SU-DHL-6 (cell line): ENCODE measurements around the gene CASP8.

Source experiments
- H2AFZ ChIP-seq: fragments of 200-600 bp; sonication (generic); 2 replicates; pipeline ENCODE4 v1.6.1; 2014; ENCODE audit warnings: low read depth, mild to moderate bottlenecking, moderate library complexity, mixed read lengths, antibody characterized with exemption, low read length; ENCODE audit not compliant: severe bottlenecking
- H3F3A ChIP-seq: fragments of 200-600 bp; shearing (Covaris generic); 2 replicates; pipeline ENCODE4 v1.6.0; 2016; ENCODE audit warnings: antibody characterized with exemption, mild to moderate bottlenecking; ENCODE audit not compliant: insufficient read depth
- H3K27ac ChIP-seq: fragments of 200-600 bp; sonication (generic); 2 replicates; pipeline ENCODE4 v1.5.1; 2016; ENCODE audit warnings: low read depth, mild to moderate bottlenecking, low read length, moderate library complexity, mixed read lengths
- H3K27me3 ChIP-seq: fragments of 200-600 bp; sonication (generic), shearing (Covaris generic); 2 replicates; pipeline ENCODE4 v1.6.0; 2014; ENCODE audit warnings: mild to moderate bottlenecking, low read length
- H3K36me3 ChIP-seq: fragments of 200-600 bp; sonication (generic); 2 replicates; pipeline ENCODE4 v1.6.1; 2014; ENCODE audit warnings: mild to moderate bottlenecking, low read length, mixed read lengths
- H3K4me2 ChIP-seq: fragments of 300-600, 200-600 bp; shearing (Covaris generic), sonication (generic); 2 replicates; pipeline ENCODE4 v1.6.0; 2014; ENCODE audit warnings: low read length, low read depth, mild to moderate bottlenecking; ENCODE audit not compliant: poor library complexity, severe bottlenecking
- H3K4me3 ChIP-seq: fragments of 200-600 bp; sonication (generic); 2 replicates; pipeline ENCODE4 v1.5.1; 2014; ENCODE audit warnings: antibody characterized with exemption, low read length, mild to moderate bottlenecking, mixed read lengths; ENCODE audit not compliant: insufficient read depth, poor library complexity, severe bottlenecking
- H3K79me2 ChIP-seq: fragments of 200-600 bp; sonication (generic); 2 replicates; pipeline ENCODE4 v1.6.1; 2014; ENCODE audit warnings: mild to moderate bottlenecking, low read length, moderate library complexity; ENCODE audit not compliant: insufficient read depth
- H3K9ac ChIP-seq: fragments of 200-600 bp; sonication (generic); 2 replicates; pipeline ENCODE4 v1.7.0; 2014; ENCODE audit warnings: mild to moderate bottlenecking, low read length
- H3K9me2 ChIP-seq: fragments of 200-600 bp; sonication (generic); replicated peaks from 2 replicates; pipeline ENCODE4 v1.6.1; 2014; ENCODE audit warnings: low read length; ENCODE audit not compliant: insufficient read depth
- H3K9me3 ChIP-seq: fragments of 200-600 bp; sonication (generic); 2 replicates; pipeline ENCODE4 v1.6.1; 2014; ENCODE audit warnings: low read length, mixed read lengths; ENCODE audit not compliant: insufficient read depth
- H4K20me1 ChIP-seq: fragments of 200-600 bp; sonication (generic); 2 replicates; pipeline ENCODE4 v1.6.1; 2014; ENCODE audit warnings: low read depth, mild to moderate bottlenecking, antibody characterized with exemption, low read length, moderate library complexity, mixed read lengths
- EZH2phosphoT487 ChIP-seq: fragments of 200-600 bp; sonication (generic), shearing (Covaris generic); conservative IDR thresholded peaks from 2 replicates; pipeline ENCODE4 v1.6.1; 2018; ENCODE audit warnings: mild to moderate bottlenecking, antibody characterized with exemption, low read length, moderate library complexity, mixed read lengths
- TF ChIP-seq, protein P1 (sequence below): fragments of 200-600 bp; sonication (generic); IDR thresholded peaks from one replicate; pipeline ENCODE4 v1.5.1; 2017; ENCODE audit warnings: antibody characterized with exemption, mild to moderate bottlenecking, low read length, moderate library complexity; ENCODE audit not compliant: insufficient read depth, poor library complexity, severe bottlenecking

CASP8 gene

DNA sequence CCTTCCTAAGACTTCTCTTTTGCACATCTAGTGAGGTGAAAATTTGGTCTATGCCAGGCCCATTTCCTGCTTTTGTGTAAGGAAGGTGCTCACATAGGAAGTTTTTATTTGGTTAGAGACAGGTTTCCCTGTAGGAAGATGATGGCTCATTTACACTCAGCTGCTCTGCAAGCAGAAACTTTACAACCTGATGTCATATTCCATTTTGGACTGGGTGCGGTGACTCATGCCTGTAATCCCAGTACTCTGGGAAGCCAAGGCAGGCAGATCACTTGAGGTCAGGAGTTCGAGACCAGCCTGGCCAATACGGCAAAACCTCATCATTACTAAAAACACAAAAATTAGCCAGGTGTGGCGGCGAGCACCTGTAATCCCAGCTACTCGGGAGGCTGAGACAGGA lies 41.6 kb upstream of the CASP8 start:
- no peaks in the 10 kb centered on the region for H3K27me3 ChIP-seq
- H3K79me2 ChIP-seq: no peaks in the 10 kb centered on the region
- no peaks in the 10 kb centered on the region for H3K9me3 ChIP-seq
- no peaks in the 10 kb centered on the region for H4K20me1 ChIP-seq
- H2AFZ ChIP-seq: no peak overlapping the region
- H3K36me3 ChIP-seq: no peaks in the 10 kb centered on the region
- TF ChIP-seq, protein P1, sequence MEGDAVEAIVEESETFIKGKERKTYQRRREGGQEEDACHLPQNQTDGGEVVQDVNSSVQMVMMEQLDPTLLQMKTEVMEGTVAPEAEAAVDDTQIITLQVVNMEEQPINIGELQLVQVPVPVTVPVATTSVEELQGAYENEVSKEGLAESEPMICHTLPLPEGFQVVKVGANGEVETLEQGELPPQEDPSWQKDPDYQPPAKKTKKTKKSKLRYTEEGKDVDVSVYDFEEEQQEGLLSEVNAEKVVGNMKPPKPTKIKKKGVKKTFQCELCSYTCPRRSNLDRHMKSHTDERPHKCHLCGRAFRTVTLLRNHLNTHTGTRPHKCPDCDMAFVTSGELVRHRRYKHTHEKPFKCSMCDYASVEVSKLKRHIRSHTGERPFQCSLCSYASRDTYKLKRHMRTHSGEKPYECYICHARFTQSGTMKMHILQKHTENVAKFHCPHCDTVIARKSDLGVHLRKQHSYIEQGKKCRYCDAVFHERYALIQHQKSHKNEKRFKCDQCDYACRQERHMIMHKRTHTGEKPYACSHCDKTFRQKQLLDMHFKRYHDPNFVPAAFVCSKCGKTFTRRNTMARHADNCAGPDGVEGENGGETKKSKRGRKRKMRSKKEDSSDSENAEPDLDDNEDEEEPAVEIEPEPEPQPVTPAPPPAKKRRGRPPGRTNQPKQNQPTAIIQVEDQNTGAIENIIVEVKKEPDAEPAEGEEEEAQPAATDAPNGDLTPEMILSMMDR: no peak
- TF ChIP-seq EZH2phosphoT487: no peak
- no peaks in the 10 kb centered on the region for H3F3A ChIP-seq
- no peak overlapping the region for H3K27ac ChIP-seq
- no peak overlapping the region for H3K4me2 ChIP-seq
- no peaks in the 10 kb centered on the region for H3K9me2 ChIP-seq
- no peak overlapping the region for H3K9ac ChIP-seq
- H3K4me3 ChIP-seq: no peak overlapping the region

DNA sequence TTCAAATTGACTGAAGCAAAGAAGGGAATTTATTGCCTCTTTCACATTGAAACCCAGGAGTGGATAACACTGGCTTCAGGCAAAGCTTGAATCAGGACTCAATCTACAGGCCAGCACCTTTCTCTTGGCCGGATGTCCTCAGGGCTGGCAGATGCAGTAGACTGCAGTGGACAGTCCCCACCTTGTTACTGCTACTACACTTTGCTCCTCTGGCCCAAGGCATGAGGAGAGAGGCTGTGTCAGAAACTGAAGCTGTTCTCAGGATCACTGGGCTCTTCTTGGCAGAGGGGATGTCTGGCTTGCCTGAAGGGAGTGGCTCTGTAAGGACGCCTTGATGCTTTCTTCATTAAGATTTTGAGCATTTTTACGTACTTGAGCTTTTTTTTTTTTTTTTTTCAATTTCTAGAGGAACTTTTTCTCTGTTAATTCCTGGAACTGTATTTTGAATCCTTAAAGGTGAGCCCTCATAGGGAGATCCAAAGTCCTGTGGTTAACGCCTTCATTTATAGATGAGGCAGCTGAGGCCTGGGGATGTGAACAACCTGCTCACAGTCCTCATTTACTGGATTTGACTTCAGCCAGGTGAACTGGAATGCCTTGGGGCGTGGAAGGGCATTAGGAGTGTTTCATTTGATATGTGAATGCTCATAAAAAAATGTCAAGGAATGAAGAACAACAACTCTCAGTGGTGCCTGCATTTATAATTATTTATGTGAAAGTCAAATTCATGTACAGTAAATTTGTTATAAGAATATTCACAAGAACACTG lies 40.8 kb upstream of the CASP8 start:
- H3K9ac ChIP-seq: no peak overlapping the region
- H3K27ac ChIP-seq: no peak overlapping the region

DNA sequence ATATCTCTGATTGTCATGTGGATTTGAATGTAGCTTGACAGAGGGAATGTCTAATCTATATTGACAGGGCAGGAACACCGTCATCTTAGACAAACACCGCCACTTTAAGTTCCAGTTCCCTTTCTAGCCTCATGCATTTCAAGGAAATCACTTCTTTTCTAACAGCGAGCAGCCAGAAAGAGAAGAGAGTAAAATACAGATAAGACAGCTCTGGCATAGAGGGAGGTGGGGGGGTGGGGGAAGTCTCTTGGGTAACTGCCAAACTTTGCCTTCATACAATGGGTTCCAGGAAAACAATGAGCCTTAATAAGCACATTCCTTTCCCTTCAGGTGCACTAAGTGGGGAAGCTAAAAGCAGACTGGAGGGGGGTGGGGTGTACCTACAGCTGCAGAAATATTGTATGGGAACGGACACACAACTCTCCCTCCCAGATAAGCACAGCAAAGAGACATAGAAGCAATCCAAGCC lies 40.2 kb upstream of the CASP8 start:
- H3K27ac ChIP-seq: no peak overlapping the region
- no peaks in the 10 kb centered on the region for H3F3A ChIP-seq

More for the DNA sequence above, 40.8 kb upstream of the CASP8 start:
- Histone ChIP-seq H4K20me1 (no peaks in the 10 kb centered on the region), H3K36me3 (no peaks in the 10 kb centered on the region), H3K79me2 (no peaks in the 10 kb centered on the region), H2AFZ (no peak overlapping the region), H3K4me2 (no peak overlapping the region), H3K9me3 (no peaks in the 10 kb centered on the region), H3K27me3 (no peaks in the 10 kb centered on the region), H3K9me2 (no peaks in the 10 kb centered on the region), H3K4me3 (no peak overlapping the region), H3F3A (no peaks in the 10 kb centered on the region)
- no peak for TF ChIP-seq EZH2phosphoT487
- TF ChIP-seq, protein P1: no peak

More for the DNA sequence above, 40.2 kb upstream of the CASP8 start:
- H3K36me3 ChIP-seq: no peaks in the 10 kb centered on the region
- H3K9me3 ChIP-seq: no peaks in the 10 kb centered on the region
- TF ChIP-seq, protein P1: no peak
- no peak for TF ChIP-seq EZH2phosphoT487
- H3K4me3 ChIP-seq: no peak overlapping the region
- H3K4me2 ChIP-seq: no peak overlapping the region
- H4K20me1 ChIP-seq: no peaks in the 10 kb centered on the region
- no peaks in the 10 kb centered on the region for H3K79me2 ChIP-seq
- H3K27me3 ChIP-seq: no peaks in the 10 kb centered on the region
- H3K9ac ChIP-seq: no peak overlapping the region
- H2AFZ ChIP-seq: no peak overlapping the region
- H3K9me2 ChIP-seq: no peaks in the 10 kb centered on the region
